Mammary epithelial cell (primary cell): Measurements from ENCODE around the gene KLF13.

Experiments used
- CTCF ChIP-seq, 2 donors: IDR thresholded peaks in 1 of 2; conservative IDR thresholded peaks in 1 of 2; 2 replicates each; pipeline ENCODE4 v1.5.1; 2011 to 2012; ENCODE audit warnings: inconsistent platforms in 2 of 2, low read length in 2 of 2, mild to moderate bottlenecking in 2 of 2, control low read depth in 1 of 2, low read depth in 1 of 2; ENCODE audit not compliant: insufficient read depth in 1 of 2; ENCODE audit errors: extremely low read depth in 1 of 2
- EZH2 ChIP-seq: IDR thresholded peaks from 2 replicates; pipeline ENCODE4 v1.6.1; 2012; ENCODE audit warnings: low read length, inconsistent platforms, borderline replicate concordance

- no peak for TF ChIP-seq CTCF (conservative IDR thresholded peaks at IDR 0.05 in 1 of 2, IDR thresholded peaks at IDR 0.05 in 1 of 2; ENCODE audit: extremely low read depth in 1 of 2, insufficient read depth in 1 of 2, low read depth in 1 of 2, low read length in 2 of 2)
- TF ChIP-seq EZH2, result no peak
Observed at GRCh38 chr15:31359702-31360111, 33.1 kb downstream of the KLF13 start.
